ENCODE measurements around the gene MYL11.

GRCh38 chr16:30414159-30414558 lies 39.6 kb downstream of the MYL11 start:
- no peak for TF ChIP-seq CTCF (IDR thresholded peaks at IDR 0.05; ENCODE audit: low read depth, low read length)
- TF ChIP-seq POLR2A (IDR thresholded peaks at IDR 0.05; ENCODE audit: extremely low read depth, insufficient read length), result no peak

Data from NB4 (cell line).